HCT116 (cell line): Measurements from ENCODE around the gene GPATCH11. TPM values are rescaled to one million over a fixed set of nuclear protein-coding genes. Genes with fewer than 3 reads are reported as not detected.

Experiments used
- ATAC-seq: fragments of 200-7000 bp; cut with Tn5 transposase; 2 replicates; pipeline ENCODE4 v1.9.1; 2020; ENCODE audit warnings: mild to moderate bottlenecking, moderate library complexity
- BruUV-seq: library from RNA; stranded (reverse); fragments of 400-500 nt; replicated peaks from 2 replicates; lab custom pipeline; 2021; lab: Mats Ljungman, UMichigan
- CTCF ChIA-PET: fragments of 300-600 bp; sonication (Branson Sonifier 250); formaldehyde crosslinking; loops from one replicate; lab custom pipeline; 2021; ENCODE audit warnings: antibody characterized with exemption; lab: Charles Lee
- POLR2A ChIA-PET: fragments of 300-600, 350-600 bp; sonication (Branson Sonifier 250); formaldehyde crosslinking; loops from one replicate; lab custom pipeline; 2021; ENCODE audit warnings: antibody characterized with exemption; lab: Charles Lee
- RAD21 ChIA-PET, 2 experiments: fragments of 300-600 bp; sonication (Branson Sonifier 250); formaldehyde crosslinking; loops; one replicate each; lab custom pipeline; 2023; ENCODE audit warnings: low total read pairs in 2 of 2; ENCODE audit not compliant: uncharacterized antibody in 2 of 2, unreplicated experiment in 2 of 2, low non-redundant PET in 1 of 2; lab: Charles Lee
- DNase-seq: peaks from one replicate; pipeline ENCODE4 v3.0.0-alpha.2; 2010; ENCODE audit warnings: low read depth, low spot score
- H2AFZ ChIP-seq: fragments of 200-600 bp; shearing (Covaris generic), sonication (generic); 2 replicates; pipeline ENCODE4 v1.6.1; 2017; ENCODE audit warnings: low read depth, mixed run types, mixed read lengths, antibody characterized with exemption, low read length; ENCODE audit not compliant: poor library complexity, severe bottlenecking
- H3K27ac ChIP-seq: 2 replicates; pipeline ENCODE4 v1.5.1; 2012; ENCODE audit warnings: low read depth, low read length
- H3K27me3 ChIP-seq: fragments of 200-600 bp; sonication (generic); 2 replicates; pipeline ENCODE4 v1.6.1; 2016; ENCODE audit warnings: mixed run types, low read length, mixed read lengths; ENCODE audit not compliant: insufficient read depth
- H3K36me3 ChIP-seq, 2 experiments: fragments of 200-500 bp in 1 of 2; fragments of 200-600 bp in 1 of 2; sonication (Bioruptor generic) in 1 of 2; sonication (generic) in 1 of 2; 2 replicates each; pipeline versions ENCODE4 v1.5.1 to v1.6.1; 2014 to 2016; ENCODE audit warnings: low read length in 2 of 2, inconsistent platforms in 1 of 2, mixed read lengths in 1 of 2, mixed run types in 1 of 2; ENCODE audit not compliant: insufficient read depth in 2 of 2, control insufficient read depth in 1 of 2
- H3K4me1 ChIP-seq, 2 experiments: fragments of 200-600 bp in 1 of 2; sonication (generic) in 1 of 2; 2 replicates each; pipeline versions ENCODE4 v1.5.1 to v1.6.1; 2012 to 2017; ENCODE audit warnings: low read length in 2 of 2, inconsistent platforms in 1 of 2, mild to moderate bottlenecking in 1 of 2, mixed read lengths in 1 of 2, mixed run types in 1 of 2, moderate library complexity in 1 of 2; ENCODE audit not compliant: insufficient read depth in 2 of 2, control insufficient read depth in 1 of 2
- H3K4me2 ChIP-seq: fragments of 200-600 bp; sonication (generic); 2 replicates; pipeline ENCODE4 v1.6.1; 2017; ENCODE audit warnings: mixed run types, low read length, mixed read lengths
- H3K4me3 ChIP-seq, 2 experiments: fragments of 200-600 bp in 1 of 2; sonication (generic) in 1 of 2; replicated peaks in 1 of 2; 2 replicates each; pipeline ENCODE4 v1.5.1; 2011 to 2016; ENCODE audit warnings: low read length in 2 of 2, control low read depth in 1 of 2, low read depth in 1 of 2, mild to moderate bottlenecking in 1 of 2, mixed read lengths in 1 of 2, mixed run types in 1 of 2
- H3K79me2 ChIP-seq: fragments of 200-600 bp; sonication (generic); 2 replicates; pipeline ENCODE4 v1.6.1; 2017; ENCODE audit warnings: mild to moderate bottlenecking, mixed run types, low read length, moderate library complexity, mixed read lengths; ENCODE audit not compliant: insufficient read depth
- H3K9ac ChIP-seq: fragments of 200-600 bp; sonication (generic); 2 replicates; pipeline ENCODE4 v1.6.1; 2016; ENCODE audit warnings: low read length, mixed read lengths
- H3K9me2 ChIP-seq: fragments of 200-600 bp; sonication (generic), shearing (Covaris generic); 2 replicates; pipeline ENCODE4 v1.6.1; 2017; ENCODE audit warnings: mixed run types, mild to moderate bottlenecking, moderate library complexity; ENCODE audit not compliant: insufficient read depth
- H3K9me3 ChIP-seq, 2 experiments: fragments of 200-500 bp in 1 of 2; fragments of 200-600 bp in 1 of 2; sonication (Bioruptor generic) in 1 of 2; sonication (generic) in 1 of 2; 2 replicates each; pipeline ENCODE4 v1.6.1; 2014 to 2017; ENCODE audit warnings: low read length in 2 of 2, mixed read lengths in 2 of 2, inconsistent platforms in 1 of 2, low read depth in 1 of 2, mild to moderate bottlenecking in 1 of 2, mixed run types in 1 of 2, moderate library complexity in 1 of 2; ENCODE audit not compliant: control insufficient read depth in 1 of 2, insufficient read depth in 1 of 2
- H4K20me1 ChIP-seq: fragments of 200-600 bp; sonication (generic), shearing (Covaris generic); 2 replicates; pipeline ENCODE4 v1.6.1; 2017; ENCODE audit warnings: mixed run types, mild to moderate bottlenecking, moderate library complexity; ENCODE audit not compliant: insufficient read depth
- EGR1 ChIP-seq: IDR thresholded peaks from 2 replicates; pipeline ENCODE4 v1.6.1; 2012; ENCODE audit warnings: low read depth
- EZH2 ChIP-seq: fragments of 200-600 bp; sonication (generic); IDR thresholded peaks from 2 replicates; pipeline ENCODE4 v1.6.1; 2017; ENCODE audit warnings: antibody characterized with exemption, mixed run types
- FOSL1 ChIP-seq: IDR thresholded peaks from 2 replicates; pipeline ENCODE4 v1.6.1; 2012; ENCODE audit warnings: low read depth
- JUND ChIP-seq: IDR thresholded peaks from 2 replicates; pipeline ENCODE4 v1.6.1; 2012
- MAX ChIP-seq: IDR thresholded peaks from 2 replicates; pipeline ENCODE4 v1.6.1; 2012
- POLR2AphosphoS5 ChIP-seq: IDR thresholded peaks from 2 replicates; pipeline ENCODE4 v1.6.1; 2011; ENCODE audit warnings: mild to moderate bottlenecking, low read depth, low read length, moderate library complexity
- RAD21 ChIP-seq: IDR thresholded peaks from 2 replicates; pipeline ENCODE4 v1.6.1; 2012; ENCODE audit warnings: low read depth, mild to moderate bottlenecking
- SIN3A ChIP-seq: IDR thresholded peaks from 2 replicates; pipeline ENCODE4 v1.6.1; 2012; ENCODE audit warnings: low read depth
- SRF ChIP-seq: IDR thresholded peaks from 2 replicates; pipeline ENCODE4 v1.6.1; 2012; ENCODE audit warnings: low read depth
- TCF7L2 ChIP-seq: IDR thresholded peaks from 2 replicates; pipeline ENCODE4 v1.7.0; 2011; ENCODE audit warnings: borderline replicate concordance, inconsistent platforms; ENCODE audit not compliant: insufficient read depth, insufficient read length; ENCODE audit errors: extremely low read depth
- intact Hi-C: fragments of 100-400 bp; cut with micrococcal nuclease; formaldehyde crosslinking; loops from 2 replicates; pipeline ENCODE4 v1.10.0; 2022
- total RNA-seq: library from RNA; stranded (reverse); gene quantifications from one replicate; pipeline ENCODE4 v1.2.1, GENCODE V29; 2021; ENCODE audit not compliant: unreplicated experiment
- TF ChIP-seq, protein P1 (sequence below), 3 experiments: fragments of 200-600 bp in 1 of 3; sonication (generic) in 1 of 3; IDR thresholded peaks in 2 of 3; conservative IDR thresholded peaks in 1 of 3; 2 replicates each; pipeline ENCODE4 v1.5.1; 2012 to 2017; ENCODE audit warnings: low read depth in 2 of 3, low read length in 2 of 3, antibody characterized with exemption in 1 of 3, borderline replicate concordance in 1 of 3, control low read depth in 1 of 3, mild to moderate bottlenecking in 1 of 3, mixed read lengths in 1 of 3, mixed run types in 1 of 3, moderate library complexity in 1 of 3; ENCODE audit not compliant: insufficient read depth in 1 of 3
- TF ChIP-seq, protein P2 (sequence below): IDR thresholded peaks from 2 replicates; pipeline ENCODE4 v1.6.1; 2012; ENCODE audit warnings: low read depth

The GPATCH11 gene
- total RNA-seq, 1 experiment from 2014 or later: 5.5 TPM

GRCh38 chr2:37059841-37060240 lies 24.5 kb upstream of the GPATCH11 start:
- ATAC-seq (no peak), DNase-seq (no peak)
- Histone ChIP-seq H3K79me2 (no peaks in the 10 kb centered on the region), H3K4me1 (no peaks in the 10 kb centered on the region), H3K27me3 (no peaks in the 10 kb centered on the region), H4K20me1 (no peaks in the 10 kb centered on the region), H3K4me2 (no peak overlapping the region), H3K9me2 (no peaks in the 10 kb centered on the region), H3K27ac (no peak overlapping the region), H3K9ac (no peak overlapping the region), H3K36me3 (peaks cover 3 to 4% of the 10 kb centered on the region in 2 experiments; a peak in 1 of 4 replicates), H2AFZ (no peak overlapping the region), H3K9me3 (no peaks in the 10 kb centered on the region), H3K4me3 (no peak overlapping the region)
- RAD21 ChIA-PET: no interaction called here
- BruUV-seq: no TSS peak
- intact Hi-C loops: no loop called here
- CTCF ChIA-PET: no interaction called here
- POLR2A ChIA-PET: no interaction called here
- TF ChIP-seq TCF7L2: no peak
- no peak for TF ChIP-seq EGR1
- TF ChIP-seq SIN3A: no peak
- no peak for TF ChIP-seq MAX

- ATAC-seq: no peak
- CTCF ChIA-PET: no interaction called here
- H2AFZ ChIP-seq: no peak overlapping the region
Observed at GRCh38 chr2:37060446-37060845, 23.9 kb upstream of the GPATCH11 start.

More at GRCh38 chr2:37060446-37060845, 23.9 kb upstream of the GPATCH11 start:
- no peak overlapping the region for H3K27ac ChIP-seq
- no TSS peak for BruUV-seq
- intact Hi-C loops: no loop called here
- H3K9ac ChIP-seq: no peak overlapping the region
- TF ChIP-seq SRF: no peak
- no peak for TF ChIP-seq FOSL1
- TF ChIP-seq RAD21: no peak
- TF ChIP-seq, protein P1, sequence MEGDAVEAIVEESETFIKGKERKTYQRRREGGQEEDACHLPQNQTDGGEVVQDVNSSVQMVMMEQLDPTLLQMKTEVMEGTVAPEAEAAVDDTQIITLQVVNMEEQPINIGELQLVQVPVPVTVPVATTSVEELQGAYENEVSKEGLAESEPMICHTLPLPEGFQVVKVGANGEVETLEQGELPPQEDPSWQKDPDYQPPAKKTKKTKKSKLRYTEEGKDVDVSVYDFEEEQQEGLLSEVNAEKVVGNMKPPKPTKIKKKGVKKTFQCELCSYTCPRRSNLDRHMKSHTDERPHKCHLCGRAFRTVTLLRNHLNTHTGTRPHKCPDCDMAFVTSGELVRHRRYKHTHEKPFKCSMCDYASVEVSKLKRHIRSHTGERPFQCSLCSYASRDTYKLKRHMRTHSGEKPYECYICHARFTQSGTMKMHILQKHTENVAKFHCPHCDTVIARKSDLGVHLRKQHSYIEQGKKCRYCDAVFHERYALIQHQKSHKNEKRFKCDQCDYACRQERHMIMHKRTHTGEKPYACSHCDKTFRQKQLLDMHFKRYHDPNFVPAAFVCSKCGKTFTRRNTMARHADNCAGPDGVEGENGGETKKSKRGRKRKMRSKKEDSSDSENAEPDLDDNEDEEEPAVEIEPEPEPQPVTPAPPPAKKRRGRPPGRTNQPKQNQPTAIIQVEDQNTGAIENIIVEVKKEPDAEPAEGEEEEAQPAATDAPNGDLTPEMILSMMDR (IDR thresholded peaks at IDR 0.05 in 2 of 3, conservative IDR thresholded peaks at IDR 0.05 in 1 of 3; ENCODE audit: borderline replicate concordance in 1 of 3, insufficient read depth in 1 of 3, low read depth in 2 of 3, low read length in 2 of 3): no peak
- no peak for TF ChIP-seq MAX
- no peak for TF ChIP-seq EZH2
- TF ChIP-seq TCF7L2: no peak
- no peak for TF ChIP-seq JUND
- TF ChIP-seq, protein P2, sequence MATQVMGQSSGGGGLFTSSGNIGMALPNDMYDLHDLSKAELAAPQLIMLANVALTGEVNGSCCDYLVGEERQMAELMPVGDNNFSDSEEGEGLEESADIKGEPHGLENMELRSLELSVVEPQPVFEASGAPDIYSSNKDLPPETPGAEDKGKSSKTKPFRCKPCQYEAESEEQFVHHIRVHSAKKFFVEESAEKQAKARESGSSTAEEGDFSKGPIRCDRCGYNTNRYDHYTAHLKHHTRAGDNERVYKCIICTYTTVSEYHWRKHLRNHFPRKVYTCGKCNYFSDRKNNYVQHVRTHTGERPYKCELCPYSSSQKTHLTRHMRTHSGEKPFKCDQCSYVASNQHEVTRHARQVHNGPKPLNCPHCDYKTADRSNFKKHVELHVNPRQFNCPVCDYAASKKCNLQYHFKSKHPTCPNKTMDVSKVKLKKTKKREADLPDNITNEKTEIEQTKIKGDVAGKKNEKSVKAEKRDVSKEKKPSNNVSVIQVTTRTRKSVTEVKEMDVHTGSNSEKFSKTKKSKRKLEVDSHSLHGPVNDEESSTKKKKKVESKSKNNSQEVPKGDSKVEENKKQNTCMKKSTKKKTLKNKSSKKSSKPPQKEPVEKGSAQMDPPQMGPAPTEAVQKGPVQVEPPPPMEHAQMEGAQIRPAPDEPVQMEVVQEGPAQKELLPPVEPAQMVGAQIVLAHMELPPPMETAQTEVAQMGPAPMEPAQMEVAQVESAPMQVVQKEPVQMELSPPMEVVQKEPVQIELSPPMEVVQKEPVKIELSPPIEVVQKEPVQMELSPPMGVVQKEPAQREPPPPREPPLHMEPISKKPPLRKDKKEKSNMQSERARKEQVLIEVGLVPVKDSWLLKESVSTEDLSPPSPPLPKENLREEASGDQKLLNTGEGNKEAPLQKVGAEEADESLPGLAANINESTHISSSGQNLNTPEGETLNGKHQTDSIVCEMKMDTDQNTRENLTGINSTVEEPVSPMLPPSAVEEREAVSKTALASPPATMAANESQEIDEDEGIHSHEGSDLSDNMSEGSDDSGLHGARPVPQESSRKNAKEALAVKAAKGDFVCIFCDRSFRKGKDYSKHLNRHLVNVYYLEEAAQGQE: no peak
- TF ChIP-seq POLR2AphosphoS5: no peak
- H3K79me2 ChIP-seq: no peaks in the 10 kb centered on the region
- DNase-seq: no peak
- H4K20me1 ChIP-seq: no peaks in the 10 kb centered on the region
- H3K9me2 ChIP-seq: no peaks in the 10 kb centered on the region
- peaks cover 3 to 7% of the 10 kb centered on the region in 2 experiments; a peak in 2 of 4 replicates for H3K36me3 ChIP-seq
- H3K4me2 ChIP-seq: no peak overlapping the region
- H3K9me3 ChIP-seq: no peaks in the 10 kb centered on the region
- no peaks in the 10 kb centered on the region for H3K27me3 ChIP-seq
- ChIA-PET POLR2A (no interaction called here), RAD21 (no interaction called here)
- H3K4me3 ChIP-seq: no peak overlapping the region
- no peaks in the 10 kb centered on the region for H3K4me1 ChIP-seq
